GM21717 (cell line): Measurements from ENCODE around the gene NCAPG2.

ENCODE experiments used
- ATAC-seq: cut with Tn5 transposase; IDR thresholded peaks from one replicate; pipeline ENCODE4 v1.9.1; 2021; ENCODE audit warnings: mild to moderate bottlenecking, moderate library complexity; ENCODE audit not compliant: unreplicated experiment

The NCAPG2 gene

GRCh38 chr7:158735935-158736334 is 31.3 kb upstream of the NCAPG2 start:
- ATAC-seq, result no peak

GRCh38 chr7:158734861-158735260 is 30.3 kb upstream of the NCAPG2 start:
- ATAC-seq, result no peak

GRCh38 chr7:158733775-158734494 is 29.3 kb upstream of the NCAPG2 start:
- no peak for ATAC-seq

GRCh38 chr7:158733220-158733519 is 28.6 kb upstream of the NCAPG2 start:
- no peak for ATAC-seq

GRCh38 chr7:158732494-158733219 is 28.1 kb upstream of the NCAPG2 start:
- ATAC-seq, result no peak

- ATAC-seq, result no peak
Observed at GRCh38 chr7:158731761-158732160, 27.2 kb upstream of the NCAPG2 start.

- no peak for ATAC-seq
Observed at GRCh38 chr7:158730383-158731346, 26.1 kb upstream of the NCAPG2 start.

- no peak for ATAC-seq
Observed at GRCh38 chr7:158729646-158730382, 25.2 kb upstream of the NCAPG2 start.

- ATAC-seq, result no peak
Observed at GRCh38 chr7:158728911-158729645, 24.5 kb upstream of the NCAPG2 start.

GRCh38 chr7:158727690-158728089 is 23.1 kb upstream of the NCAPG2 start:
- ATAC-seq, result no peak

GRCh38 chr7:158726277-158726807 is 21.7 kb upstream of the NCAPG2 start:
- ATAC-seq, result no peak

GRCh38 chr7:158725506-158725800 is 20.8 kb upstream of the NCAPG2 start:
- no peak for ATAC-seq

GRCh38 chr7:158724658-158725505 is 20.3 kb upstream of the NCAPG2 start:
- ATAC-seq, result no peak

- ATAC-seq, result no peak
Observed at GRCh38 chr7:158723714-158724385, 19.2 kb upstream of the NCAPG2 start.

- ATAC-seq, result no peak
Observed at GRCh38 chr7:158723266-158723665, 18.7 kb upstream of the NCAPG2 start.

- ATAC-seq, result no peak
Observed at GRCh38 chr7:158722574-158723237, 18.1 kb upstream of the NCAPG2 start.

GRCh38 chr7:158720112-158720511 is 15.5 kb upstream of the NCAPG2 start:
- ATAC-seq, result no peak

- no peak for ATAC-seq
Observed at GRCh38 chr7:158716802-158717201, 12.2 kb upstream of the NCAPG2 start.
